Measurements from ENCODE around the gene RAB33A. TPM values are rescaled to one million over a fixed set of nuclear protein-coding genes. Genes with fewer than 3 reads are reported as not detected.

Gene RAB33A
- total and polyA plus RNA-seq, 9 of the 15 experiments (the other 6 are each of a cell fraction or from before 2014, with no cell fraction given): 0.04 to 0.20 (median 0.06) TPM; not detected in 4

DNA sequence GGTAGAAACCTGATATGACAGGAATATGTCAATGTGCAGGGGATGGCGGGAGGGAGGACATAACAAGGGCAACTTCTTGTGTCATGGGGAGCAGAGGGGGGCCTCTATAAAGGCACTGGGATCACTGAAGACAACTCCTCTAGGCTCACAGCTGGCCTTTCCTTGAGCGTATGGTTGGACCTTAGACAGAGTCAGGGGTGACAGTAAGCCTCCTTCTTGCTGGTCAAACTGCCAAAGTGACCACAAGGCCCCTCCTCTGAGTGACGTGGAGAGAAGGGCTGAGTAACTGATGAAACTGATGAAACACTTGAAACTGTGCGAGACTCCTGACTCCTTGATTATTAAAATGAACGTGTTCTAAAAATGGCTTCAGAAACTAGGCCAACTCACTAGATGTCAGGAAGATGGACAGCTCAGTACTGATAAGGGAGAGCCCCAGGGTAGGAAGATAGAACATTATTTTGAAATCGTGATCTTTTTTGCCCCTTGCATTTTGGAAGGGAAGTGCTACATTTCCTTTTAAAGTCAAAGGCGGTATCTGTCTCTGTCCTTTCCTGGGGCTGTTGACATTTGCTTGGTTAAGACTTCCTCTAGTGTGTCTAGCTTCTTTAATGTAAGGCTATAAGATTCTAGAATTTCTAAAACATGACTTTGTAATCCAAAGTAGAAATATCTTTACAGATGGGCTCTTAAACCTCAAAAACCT lies 1.6 kb downstream of the RAB33A start (continued):
- TF ChIP-seq, protein P1, sequence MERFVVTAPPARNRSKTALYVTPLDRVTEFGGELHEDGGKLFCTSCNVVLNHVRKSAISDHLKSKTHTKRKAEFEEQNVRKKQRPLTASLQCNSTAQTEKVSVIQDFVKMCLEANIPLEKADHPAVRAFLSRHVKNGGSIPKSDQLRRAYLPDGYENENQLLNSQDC (CRISPR knock-in tag; IDR thresholded peaks at IDR 0.05): no peak
- no peak for TF ChIP-seq IFI16 (CRISPR knock-in tag; IDR thresholded peaks at IDR 0.05)
- TF ChIP-seq MEIS2 (IDR thresholded peaks at IDR 0.05; ENCODE audit: partially characterized antibody): peak; percentile 99
- no peak for TF ChIP-seq ZNF324 (CRISPR knock-in tag; IDR thresholded peaks at IDR 0.05)
- no peak for TF ChIP-seq GABPB1 (CRISPR knock-in tag; IDR thresholded peaks at IDR 0.05)
- no peak for TF ChIP-seq CBX1 (IDR thresholded peaks at IDR 0.05; ENCODE audit: low read depth)
- peak; percentile 82 for TF ChIP-seq RNF2 (IDR thresholded peaks at IDR 0.05)
- TF ChIP-seq FOXJ2 (tag; IDR thresholded peaks at IDR 0.05): peak; percentile 72
- no peak for TF ChIP-seq BMI1 (IDR thresholded peaks at IDR 0.05; ENCODE audit: low read length)
- no peak for TF ChIP-seq SMAD3 (CRISPR knock-in tag; conservative IDR thresholded peaks at IDR 0.05)
- no peak for TF ChIP-seq ZNF76 (CRISPR knock-in tag; IDR thresholded peaks at IDR 0.05; ENCODE audit: borderline replicate concordance)
- TF ChIP-seq ZNF644 (tag; IDR thresholded peaks at IDR 0.05; ENCODE audit: low read depth): peak; percentile 82; the same call in 1 of the 2 replicates
- peak; percentile 62 for TF ChIP-seq CREB1 (IDR thresholded peaks at IDR 0.05)
- peak; percentile 31; the same call in 1 of the 2 replicates for TF ChIP-seq CREB1 (CRISPR knock-in tag; IDR thresholded peaks at IDR 0.05)
- no peak for TF ChIP-seq BCL6 (CRISPR knock-in tag; IDR thresholded peaks at IDR 0.05)
- TF ChIP-seq SIX5 (IDR thresholded peaks at IDR 0.05; ENCODE audit: borderline replicate concordance in 1 of 2, insufficient read depth in 1 of 2, low read depth in 1 of 2, low read length in 2 of 2): no peak
- TF ChIP-seq ZNF583 (CRISPR knock-in tag; IDR thresholded peaks at IDR 0.05): no peak
- peak in 1 of 3 experiments; percentile 65 for TF ChIP-seq YY1 (IDR thresholded peaks at IDR 0.05; ENCODE audit: borderline replicate concordance in 1 of 3, control insufficient read depth in 1 of 3, extremely low read depth in 1 of 3, insufficient read depth in 3 of 3, insufficient read length in 1 of 3, insufficient replicate concordance in 2 of 3, low read depth in 1 of 3, low read length in 2 of 3)
- no peak; the same call in 1 of the 2 replicates for TF ChIP-seq STAT5A (IDR thresholded peaks at IDR 0.05; ENCODE audit: borderline replicate concordance, low read length)
- peak; percentile 71 for TF ChIP-seq TBP (optimal IDR thresholded peaks at IDR 0.05; ENCODE audit: low read depth, low read length)
- TF ChIP-seq BRCA1 (IDR thresholded peaks at IDR 0.05): no peak
- TF ChIP-seq BRCA1 (CRISPR knock-in tag; IDR thresholded peaks at IDR 0.05): no peak
- TF ChIP-seq, protein P2, sequence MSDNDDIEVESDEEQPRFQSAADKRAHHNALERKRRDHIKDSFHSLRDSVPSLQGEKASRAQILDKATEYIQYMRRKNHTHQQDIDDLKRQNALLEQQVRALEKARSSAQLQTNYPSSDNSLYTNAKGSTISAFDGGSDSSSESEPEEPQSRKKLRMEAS (CRISPR knock-in tag; IDR thresholded peaks at IDR 0.05): no peak
- peak; percentile 70; the same call in 1 of the 2 replicates for TF ChIP-seq ZNF766 (CRISPR knock-in tag; conservative IDR thresholded peaks at IDR 0.05)
- TF ChIP-seq, protein P3, sequence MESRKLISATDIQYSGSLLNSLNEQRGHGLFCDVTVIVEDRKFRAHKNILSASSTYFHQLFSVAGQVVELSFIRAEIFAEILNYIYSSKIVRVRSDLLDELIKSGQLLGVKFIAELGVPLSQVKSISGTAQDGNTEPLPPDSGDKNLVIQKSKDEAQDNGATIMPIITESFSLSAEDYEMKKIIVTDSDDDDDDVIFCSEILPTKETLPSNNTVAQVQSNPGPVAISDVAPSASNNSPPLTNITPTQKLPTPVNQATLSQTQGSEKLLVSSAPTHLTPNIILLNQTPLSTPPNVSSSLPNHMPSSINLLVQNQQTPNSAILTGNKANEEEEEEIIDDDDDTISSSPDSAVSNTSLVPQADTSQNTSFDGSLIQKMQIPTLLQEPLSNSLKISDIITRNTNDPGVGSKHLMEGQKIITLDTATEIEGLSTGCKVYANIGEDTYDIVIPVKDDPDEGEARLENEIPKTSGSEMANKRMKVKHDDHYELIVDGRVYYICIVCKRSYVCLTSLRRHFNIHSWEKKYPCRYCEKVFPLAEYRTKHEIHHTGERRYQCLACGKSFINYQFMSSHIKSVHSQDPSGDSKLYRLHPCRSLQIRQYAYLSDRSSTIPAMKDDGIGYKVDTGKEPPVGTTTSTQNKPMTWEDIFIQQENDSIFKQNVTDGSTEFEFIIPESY (CRISPR knock-in tag; IDR thresholded peaks at IDR 0.05): peak; percentile 32; the same call in 1 of the 2 replicates
- no peak; the same call in 1 of the 2 replicates for TF ChIP-seq SMARCE1 (IDR thresholded peaks at IDR 0.05)
- TF ChIP-seq POLR2B (IDR thresholded peaks at IDR 0.05; ENCODE audit: low read depth, partially characterized antibody): peak; percentile 76
- TF ChIP-seq ZNF830 (CRISPR knock-in tag; IDR thresholded peaks at IDR 0.05): no peak

Data from K562 (cell line).